GM04503 (cell line): ENCODE results near the gene CHRNB2.
A peak's percentile ranks its signal among the peaks of the same experiment; 100 is the strongest.

ENCODE experiments used
- DNase-seq: peaks from one replicate; pipeline ENCODE4 v3.0.0-alpha.2; 2012; ENCODE audit warnings: low read depth

CHRNB2 gene

DNA sequence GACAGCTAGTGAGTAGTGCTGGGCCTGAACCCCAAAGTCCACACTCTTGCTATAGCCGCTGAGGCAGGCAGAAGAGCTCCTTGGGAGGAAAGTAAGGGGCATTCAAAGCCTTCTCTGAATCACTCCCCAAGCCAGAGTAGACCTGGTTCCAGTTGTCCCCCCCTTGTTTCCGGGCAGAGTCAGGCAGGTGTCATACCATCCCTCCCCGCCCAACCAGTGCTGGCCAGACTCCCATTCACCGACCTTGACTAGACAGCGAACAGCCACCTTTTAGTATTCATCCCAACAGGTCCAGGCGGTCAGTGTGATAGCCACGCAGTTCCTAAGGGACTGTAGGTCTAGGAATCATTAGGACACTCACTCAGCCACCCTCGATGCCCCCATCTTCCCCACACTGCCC, 11.8 kb downstream of the CHRNB2 start:
- no peak for DNase-seq

DNA sequence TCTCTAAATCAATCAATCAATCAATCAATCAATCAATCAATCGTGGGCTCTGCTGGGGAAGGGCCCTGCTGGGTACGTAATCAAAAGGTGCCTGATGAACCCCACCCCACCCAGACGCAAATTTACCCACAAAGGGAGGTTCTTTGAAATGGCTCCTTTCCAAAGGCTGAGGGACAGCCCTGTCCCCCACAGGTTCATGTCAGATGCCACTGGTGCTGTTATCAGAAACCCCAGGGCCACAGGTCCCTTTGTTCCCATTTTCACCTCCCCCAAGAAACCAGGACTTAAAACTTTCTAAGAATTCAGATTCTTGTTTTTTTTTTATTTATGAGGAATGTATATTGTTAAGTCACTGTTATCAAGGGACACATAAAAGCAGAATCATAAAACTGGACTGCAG, 14.2 kb downstream of the CHRNB2 start:
- DNase-seq, result no peak

DNA sequence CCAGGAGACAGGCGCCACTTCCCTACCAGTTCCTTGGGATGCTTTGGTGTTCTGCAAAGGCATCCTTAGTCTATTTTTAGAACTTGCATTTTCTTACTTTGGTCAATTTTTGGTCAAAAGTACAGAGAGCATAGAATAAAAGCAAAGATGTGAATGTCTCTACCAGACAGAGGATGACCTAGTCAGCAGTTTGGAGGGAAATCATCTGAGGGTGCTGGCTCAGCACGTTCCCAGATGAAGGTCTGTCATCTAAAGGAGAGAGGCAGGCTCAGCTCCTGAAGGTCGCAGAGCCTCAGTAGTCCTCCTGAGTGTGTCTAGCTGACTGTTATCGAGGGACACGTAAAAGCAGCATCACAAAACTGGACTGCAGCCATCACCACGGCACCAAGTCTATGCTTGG, 15.3 kb downstream of the CHRNB2 start:
- DNase-seq, result no peak

GRCh38 chr1:154583773-154584172, 16.2 kb downstream of the CHRNB2 start:
- DNase-seq, result no peak

- no peak for DNase-seq
These were observed 16.9 kb downstream of the CHRNB2 start for GRCh38 chr1:154584267-154584994.

- no peak for DNase-seq
These were observed 18.7 kb downstream of the CHRNB2 start for GRCh38 chr1:154586231-154586630.

DNA sequence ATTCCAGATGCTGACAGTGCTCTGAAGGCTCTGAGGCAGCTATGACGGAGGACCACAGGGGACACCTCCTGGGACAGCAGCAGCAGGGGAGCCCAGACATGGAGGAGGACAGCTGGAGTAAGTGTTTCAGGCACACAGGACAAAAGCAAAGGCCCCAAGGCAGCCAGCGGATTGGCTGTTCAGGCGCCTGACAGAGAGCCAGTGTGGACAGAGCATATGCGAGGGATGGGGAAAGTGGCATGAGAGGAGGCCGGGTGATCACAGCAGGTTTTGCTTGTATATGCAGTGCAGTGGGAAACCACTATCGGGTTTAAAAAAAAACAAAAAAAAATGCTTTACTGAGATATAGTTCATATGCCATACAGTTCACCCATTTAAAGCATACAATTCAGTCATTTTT, 19.1 kb downstream of the CHRNB2 start:
- no peak for DNase-seq

- no peak for DNase-seq
These were observed 22.2 kb downstream of the CHRNB2 start for GRCh38 chr1:154589780-154590179.

DNA sequence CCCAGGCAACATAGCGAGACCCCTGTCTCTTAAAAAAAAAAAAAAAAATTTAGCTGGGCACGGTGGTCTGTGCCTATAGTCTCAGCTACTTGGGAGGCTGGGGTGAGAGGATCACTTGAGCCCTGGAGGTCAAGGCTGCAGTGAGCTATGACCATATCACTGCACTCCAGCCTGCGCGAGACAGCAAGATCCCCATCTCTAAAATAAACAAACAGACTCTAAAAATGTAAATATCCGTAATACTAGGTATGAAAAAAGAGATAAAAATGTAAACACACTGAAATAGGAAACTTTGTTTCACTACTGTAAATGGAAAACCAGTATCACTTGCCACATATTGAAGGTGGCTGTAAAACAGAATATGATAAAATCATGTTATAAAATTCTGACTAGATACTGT, 23.2 kb downstream of the CHRNB2 start:
- no peak for DNase-seq

GRCh38 chr1:154591206-154591605, 23.6 kb downstream of the CHRNB2 start:
- no peak for DNase-seq

- no peak for DNase-seq
These were observed 25.8 kb downstream of the CHRNB2 start for GRCh38 chr1:154593390-154593789.

DNA sequence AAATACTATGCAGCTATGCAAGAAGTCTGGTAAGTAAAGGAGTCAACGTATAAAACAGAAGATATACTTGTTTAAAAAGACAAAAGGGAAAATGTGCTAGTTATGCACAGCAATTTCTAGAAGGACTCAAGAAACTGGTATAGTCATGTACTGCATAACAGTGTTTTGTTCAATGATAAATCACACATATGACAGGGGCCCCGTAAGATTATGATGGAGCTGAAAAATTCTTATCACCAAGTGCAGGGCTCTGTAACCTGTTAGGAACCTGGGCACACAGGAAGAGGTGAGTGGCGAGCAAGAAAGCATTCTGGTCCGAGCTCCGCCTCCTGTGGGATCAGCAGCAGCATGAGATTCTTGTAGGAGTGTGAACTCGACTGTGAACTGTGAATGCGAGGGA, 27.2 kb downstream of the CHRNB2 start:
- DNase-seq, result no peak

- DNase-seq, result no peak
These were observed 28.0 kb downstream of the CHRNB2 start for GRCh38 chr1:154595621-154596020.

DNA sequence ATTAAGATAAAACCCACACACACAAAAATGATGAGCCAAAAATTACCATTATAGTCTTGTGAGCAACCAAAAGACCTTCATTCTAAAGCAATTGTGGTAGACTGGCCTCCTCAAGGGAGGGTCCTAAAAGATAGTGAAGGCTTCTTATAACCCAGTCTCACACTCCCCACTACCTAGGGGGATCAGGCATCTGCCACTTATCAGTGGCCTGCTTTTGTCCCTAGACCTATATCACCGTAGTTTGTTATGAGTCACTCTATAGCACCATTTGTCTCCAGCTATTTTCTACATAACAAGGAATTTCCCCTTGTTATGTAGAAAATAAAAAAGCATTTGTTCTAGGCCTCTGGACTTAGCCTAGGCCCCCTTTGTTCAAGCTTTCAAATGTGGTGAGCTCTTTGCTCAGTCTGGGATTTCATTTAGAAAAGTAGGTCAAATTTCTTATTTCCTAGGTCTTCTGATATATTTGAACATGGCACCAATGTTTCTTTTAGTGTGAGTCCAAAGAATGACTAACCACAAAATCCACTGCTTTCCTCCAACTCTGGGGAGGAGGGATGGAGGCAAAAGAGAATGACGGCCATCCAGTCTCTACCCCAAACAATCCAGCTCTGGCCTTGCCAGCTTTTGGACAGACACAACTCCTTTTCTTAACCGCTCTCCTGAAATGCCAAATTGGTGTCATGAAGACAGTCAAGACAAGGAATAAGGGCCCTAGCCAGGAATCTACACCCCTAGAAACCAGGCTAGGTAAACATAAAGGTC, 31.5 kb downstream of the CHRNB2 start:
- DNase-seq, result no peak

DNA sequence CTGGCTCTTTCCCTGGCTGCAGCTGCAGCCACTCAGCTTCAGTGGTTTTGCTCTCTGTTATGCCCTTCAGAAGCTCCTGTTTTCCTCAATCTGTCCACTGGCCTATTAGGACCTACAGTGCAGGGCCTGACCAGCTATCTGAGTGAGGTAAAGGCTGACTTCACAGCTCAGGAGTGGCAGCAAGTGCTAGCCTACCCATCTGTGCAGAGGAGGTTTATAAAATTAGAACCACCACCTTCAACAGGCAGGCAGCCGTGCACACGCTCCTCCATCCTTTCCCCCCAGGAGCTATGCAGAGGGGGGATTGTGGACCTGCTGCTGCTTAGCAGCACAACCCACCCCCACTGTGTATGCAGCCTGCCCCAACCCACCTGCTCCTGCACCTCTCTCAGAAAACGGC, 32.1 kb downstream of the CHRNB2 start:
- no peak for DNase-seq

DNA sequence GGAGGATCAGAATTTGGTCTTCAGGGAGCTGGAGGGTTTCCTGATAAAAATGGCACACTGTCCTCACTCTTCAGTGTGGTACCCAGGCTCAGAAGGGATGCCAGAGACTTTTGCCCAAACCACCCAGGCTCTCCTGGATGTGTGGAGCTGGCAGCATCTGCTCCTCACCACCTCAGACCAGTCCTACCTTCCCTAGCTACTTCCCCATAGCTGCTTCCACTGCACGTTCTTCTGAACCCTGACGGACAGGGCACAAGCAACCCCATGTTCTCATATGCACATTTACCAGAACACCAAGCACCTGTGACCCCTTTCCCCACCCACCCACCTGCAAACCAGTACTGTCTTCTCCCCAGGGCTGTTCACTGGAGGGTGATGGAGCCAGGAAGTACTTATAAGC, 35.7 kb downstream of the CHRNB2 start:
- DNase-seq, result no peak

- no peak for DNase-seq
These were observed 38.0 kb downstream of the CHRNB2 start for GRCh38 chr1:154605534-154605933.

DNA sequence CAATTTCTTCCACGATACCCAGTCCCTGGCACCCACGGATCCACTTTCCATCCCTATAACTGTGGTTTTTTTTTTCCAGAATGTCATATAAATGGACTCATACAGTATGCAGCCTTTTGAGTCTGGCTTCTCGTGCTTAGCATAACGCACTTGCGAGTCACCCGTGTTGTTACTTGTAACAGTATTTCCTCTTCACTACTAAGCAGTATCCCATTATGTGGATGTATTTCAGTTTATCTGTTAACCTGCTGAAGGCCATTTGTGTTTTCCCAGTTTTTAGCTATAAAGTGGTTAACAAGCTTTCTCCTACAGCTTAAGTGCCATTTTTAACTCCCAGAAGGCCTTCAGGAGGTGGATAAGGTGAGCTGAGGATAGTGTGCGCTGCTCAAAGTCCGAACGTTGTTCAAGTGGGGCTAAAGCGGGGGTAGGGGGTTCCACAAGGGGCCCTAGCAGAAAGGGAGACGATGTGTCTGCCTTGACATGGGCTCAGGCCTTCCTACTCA, 39.6 kb downstream of the CHRNB2 start:
- DNase-seq, result peak; percentile 37

DNA sequence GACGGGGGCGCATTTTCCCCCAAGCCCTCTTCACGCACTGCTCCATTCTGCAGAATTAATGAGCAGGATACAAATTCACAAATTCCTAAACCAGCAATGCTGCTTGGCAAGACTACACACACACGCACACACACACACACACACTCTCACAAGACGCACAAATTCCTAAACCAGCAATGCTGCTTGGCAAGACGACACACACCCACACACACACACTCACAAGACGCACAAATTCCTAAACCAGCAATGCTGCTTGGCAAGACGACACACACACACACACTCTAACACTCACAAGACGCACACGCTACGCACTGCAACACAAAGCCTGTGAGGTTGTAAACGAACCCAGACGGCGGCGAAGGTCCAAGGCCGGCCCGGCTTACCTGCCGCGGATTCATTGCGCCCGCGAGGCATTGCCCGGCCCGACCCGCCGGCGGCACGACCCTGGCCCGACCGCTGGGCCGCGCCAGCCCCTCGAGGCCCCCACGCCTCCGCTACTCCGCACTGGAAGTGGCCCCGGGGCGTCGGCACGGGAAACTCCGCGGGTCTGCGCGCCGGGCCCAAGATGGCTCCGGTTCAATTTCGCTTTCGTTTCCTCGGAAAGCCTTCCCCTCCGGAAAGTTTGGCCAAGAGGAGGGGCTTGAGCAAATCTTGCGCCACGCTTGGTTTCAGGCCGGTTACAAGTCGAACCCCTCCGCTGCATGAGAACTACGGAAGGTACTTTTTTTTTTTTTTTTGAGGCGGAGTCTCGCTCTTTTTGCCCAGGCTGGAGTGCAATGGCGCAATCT, 40.2 kb downstream of the CHRNB2 start, which contains the start of gene ADAR:
ADAR (minus strand) TSS at position 578 of the 788 bp plus-strand sequence; CDS start at position 398, 180 bp downstream.
- DNase-seq, result peak; percentile 92

- DNase-seq, result no peak
These were observed 41.1 kb downstream of the CHRNB2 start for GRCh38 chr1:154608397-154609270.
